Neuronal stem cell (in vitro differentiated cells): ENCODE measurements around the gene BABAM2.

Experiments
- DNase-seq: peaks from one replicate; pipeline ENCODE4 v3.0.0-alpha.2; 2013; ENCODE audit warnings: low spot score
- H2AFZ ChIP-seq: one replicate; pipeline ENCODE4 v1.6.1; 2013; ENCODE audit warnings: mild to moderate bottlenecking, low read length, inconsistent platforms
- H2AK5ac ChIP-seq: 2 replicates; pipeline ENCODE4 v1.6.1; 2013; ENCODE audit warnings: low read depth, mild to moderate bottlenecking, inconsistent platforms, low read length, moderate library complexity, mixed read lengths
- H2BK120ac ChIP-seq: 2 replicates; pipeline ENCODE4 v1.6.1; 2013; ENCODE audit warnings: low read depth, mild to moderate bottlenecking, inconsistent platforms, low read length, moderate library complexity, mixed read lengths
- H2BK12ac ChIP-seq: one replicate; pipeline ENCODE4 v1.6.1; 2013; ENCODE audit warnings: low read length, inconsistent platforms
- H2BK15ac ChIP-seq: 2 replicates; pipeline ENCODE4 v1.6.1; 2013; ENCODE audit warnings: mild to moderate bottlenecking, low read length, inconsistent platforms, mixed read lengths
- H2BK5ac ChIP-seq: one replicate; pipeline ENCODE4 v1.6.1; 2013; ENCODE audit warnings: inconsistent platforms, mild to moderate bottlenecking, low read length, moderate library complexity
- H3K14ac ChIP-seq: one replicate; pipeline ENCODE4 v1.6.1; 2013; ENCODE audit warnings: low read length, inconsistent platforms
- H3K18ac ChIP-seq: 2 replicates; pipeline ENCODE4 v1.6.1; 2013; ENCODE audit warnings: low read length, inconsistent platforms
- H3K23ac ChIP-seq: 2 replicates; pipeline ENCODE4 v1.6.1; 2013; ENCODE audit warnings: low read depth, mild to moderate bottlenecking, mixed read lengths, low read length, inconsistent platforms; ENCODE audit not compliant: poor library complexity
- H3K27ac ChIP-seq: replicated peaks from 3 replicates; pipeline ENCODE4 v1.5.1; 2013; ENCODE audit warnings: low read length, inconsistent platforms
- H3K27me3 ChIP-seq, 3 experiments: 2 replicates each; pipeline ENCODE4 v1.6.1; 2013; ENCODE audit warnings: low read length in 3 of 3, mild to moderate bottlenecking in 2 of 3, inconsistent platforms in 1 of 3, low read depth in 1 of 3, mixed read lengths in 1 of 3, moderate library complexity in 1 of 3; ENCODE audit not compliant: control insufficient read depth in 3 of 3, insufficient read depth in 3 of 3
- H3K36me3 ChIP-seq, 2 donors: replicated peaks in 1 of 2; 2 replicates each; pipeline ENCODE4 v1.6.1; 2013; ENCODE audit warnings: low read length in 2 of 2; ENCODE audit not compliant: control insufficient read depth in 2 of 2, insufficient read depth in 2 of 2
- H3K4ac ChIP-seq: 2 replicates; pipeline ENCODE4 v1.6.1; 2013; ENCODE audit warnings: inconsistent platforms, mild to moderate bottlenecking, low read length, moderate library complexity
- H3K4me1 ChIP-seq, 2 donors: 1 replicate in 1 of 2; 2 replicates in 1 of 2; pipeline ENCODE4 v1.6.1; 2013; ENCODE audit warnings: low read length in 2 of 2, low read depth in 1 of 2; ENCODE audit not compliant: control insufficient read depth in 2 of 2, insufficient read depth in 1 of 2
- H3K4me2 ChIP-seq: one replicate; pipeline ENCODE4 v1.6.1; 2013; ENCODE audit warnings: mild to moderate bottlenecking, low read length, inconsistent platforms; ENCODE audit not compliant: insufficient read depth, poor library complexity, severe bottlenecking
- H3K4me3 ChIP-seq, 2 donors: 2 replicates each; pipeline ENCODE4 v1.5.1; 2013; ENCODE audit warnings: low read length in 2 of 2, mild to moderate bottlenecking in 2 of 2, inconsistent platforms in 1 of 2, moderate library complexity in 1 of 2
- H3K79me1 ChIP-seq: one replicate; pipeline ENCODE4 v1.6.1; 2013; ENCODE audit warnings: low read depth, mild to moderate bottlenecking, inconsistent platforms, low read length, moderate library complexity
- H3K9ac ChIP-seq: one replicate; pipeline ENCODE4 v1.6.1; 2013; ENCODE audit warnings: mild to moderate bottlenecking, low read depth, low read length, inconsistent platforms; ENCODE audit not compliant: poor library complexity
- H3K9me3 ChIP-seq, 2 donors: replicated peaks in 1 of 2; 2 replicates each; pipeline versions ENCODE3 to v1.6.1; 2013; ENCODE audit warnings: low read length in 2 of 2, mild to moderate bottlenecking in 2 of 2, inconsistent platforms in 1 of 2, low read depth in 1 of 2, mixed read lengths in 1 of 2, moderate library complexity in 1 of 2; ENCODE audit not compliant: control insufficient read depth in 2 of 2, insufficient read depth in 1 of 2
- H4K8ac ChIP-seq: one replicate; pipeline ENCODE4 v1.6.1; 2013; ENCODE audit warnings: low read depth, mild to moderate bottlenecking, inconsistent platforms, low read length, moderate library complexity
- H4K91ac ChIP-seq: one replicate; pipeline ENCODE4 v1.6.1; 2013; ENCODE audit warnings: low read length, low read depth, mild to moderate bottlenecking, inconsistent platforms; ENCODE audit not compliant: poor library complexity
- WGBS, 2 donors: extraction: QIAGEN DNeasy Blood & Tissue Kit; methylation state at CpG; one replicate each; pipeline ENCODE4 v1.1.7; 2013; ENCODE audit warnings: missing lambda C conversion rate in 2 of 2, mixed read lengths in 1 of 2; ENCODE audit not compliant: insufficient read length in 2 of 2, insufficient replicate concordance in 1 of 2; ENCODE audit errors: extremely low coverage in 2 of 2; 5-methylcytosine and 5-hydroxymethylcytosine counted together

Gene BABAM2

DNA sequence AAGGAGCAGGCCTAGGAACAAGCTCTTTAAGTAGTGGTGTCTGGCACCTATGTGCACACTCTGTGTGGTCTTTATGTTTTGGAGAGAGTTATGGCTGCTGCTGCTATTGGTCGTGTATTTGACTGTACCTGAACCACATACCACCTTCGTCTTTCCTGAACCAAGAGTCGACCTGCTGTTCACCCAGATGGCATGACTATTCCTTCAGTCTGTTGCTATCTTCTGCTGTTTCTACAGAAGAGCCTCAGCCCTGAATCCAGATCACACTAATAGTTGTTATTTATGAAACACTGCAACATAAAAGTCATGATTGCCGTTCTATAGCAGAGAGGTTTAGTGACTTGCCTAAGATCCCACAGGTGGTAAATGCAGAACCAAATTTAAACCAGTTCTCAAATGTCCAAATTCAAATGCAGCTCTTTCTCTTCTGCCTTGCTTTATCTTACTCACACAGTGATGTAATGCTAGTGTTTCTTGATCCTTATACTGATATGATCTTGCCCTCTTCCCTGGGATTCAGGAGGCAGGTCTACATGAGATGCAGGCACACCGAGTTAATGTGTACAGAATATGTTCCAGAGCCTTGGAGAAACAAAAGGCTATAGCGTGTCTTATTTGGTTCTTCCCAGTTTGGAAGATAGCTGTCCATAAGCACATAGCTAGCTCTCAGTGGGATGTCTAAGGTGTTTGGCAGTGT, 380.1 kb downstream of the BABAM2 start:
- WGBS, 2 donors, result no CpG with 5 or more reads among the region's 6 CpGs
- no peak overlapping the region for H2BK5ac ChIP-seq
- no peak overlapping the region for H3K18ac ChIP-seq
- no peak for DNase-seq
- no peak overlapping the region for H3K9ac ChIP-seq
- no peak overlapping the region for H2BK15ac ChIP-seq
- no peak overlapping the region for H2BK120ac ChIP-seq
- H3K4me3 ChIP-seq, result no peak overlapping the region
- H3K4me1 ChIP-seq, result peaks cover 5 to 11% of the 10 kb centered on the region in 2 donors
- H3K36me3 ChIP-seq, result no peaks in the 10 kb centered on the region
- no peak overlapping the region for H3K4ac ChIP-seq
- H3K14ac ChIP-seq, result no peak overlapping the region
- no peak overlapping the region for H4K91ac ChIP-seq
- H3K9me3 ChIP-seq, result no peaks in the 10 kb centered on the region
- H4K8ac ChIP-seq, result no peak overlapping the region
- no peak overlapping the region for H3K27ac ChIP-seq
- no peaks in the 10 kb centered on the region for H3K79me1 ChIP-seq
- no peak overlapping the region for H3K4me2 ChIP-seq
- H2AK5ac ChIP-seq, result no peak overlapping the region
- no peak overlapping the region for H2AFZ ChIP-seq
- H2BK12ac ChIP-seq, result no peak overlapping the region
- no peaks in the 10 kb centered on the region for H3K27me3 ChIP-seq
- no peak overlapping the region for H3K23ac ChIP-seq

DNA sequence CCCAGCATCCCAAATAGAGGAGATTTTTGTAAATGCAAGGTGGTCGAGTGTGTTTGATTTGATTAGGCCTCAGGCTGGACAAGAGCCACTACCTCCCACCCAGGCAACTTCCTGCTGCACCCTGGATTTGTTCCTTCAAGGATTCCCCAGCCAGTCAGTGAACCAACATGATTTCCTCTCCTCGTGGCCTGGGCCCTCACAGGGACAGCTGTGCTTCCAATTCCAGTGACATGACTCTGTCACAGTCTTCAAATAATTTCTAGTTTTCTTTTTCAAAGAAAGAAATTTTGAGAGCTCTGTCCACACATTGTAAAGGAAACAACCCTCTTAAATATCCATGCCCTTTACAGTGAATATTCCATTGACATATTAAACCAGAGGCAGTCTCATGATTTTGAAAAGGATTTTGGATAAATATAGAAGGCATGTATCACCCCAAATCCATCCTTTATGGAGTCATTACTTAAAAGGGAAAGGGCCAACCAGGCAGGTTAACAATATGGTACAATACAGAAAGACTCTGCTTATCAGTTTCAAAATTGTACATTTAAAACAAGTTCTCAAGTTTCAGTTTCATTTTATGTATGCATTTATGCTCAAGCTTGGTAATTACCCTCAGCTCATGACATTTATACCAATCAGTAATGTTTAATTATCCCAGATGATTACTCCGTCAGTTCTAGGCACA, 380.8 kb downstream of the BABAM2 start:
- no peak overlapping the region for H3K27ac ChIP-seq
- no peaks in the 10 kb centered on the region for H3K79me1 ChIP-seq
- peaks cover 0 to under 1% of the 10 kb centered on the region in 2 donors for H3K36me3 ChIP-seq
- no CpG with 5 or more reads among the region's 3 CpGs for WGBS, 2 donors
- no peak overlapping the region for H3K9ac ChIP-seq
- H3K14ac ChIP-seq, result no peak overlapping the region
- H3K27me3 ChIP-seq, result no peaks in the 10 kb centered on the region
- no peak overlapping the region for H2BK12ac ChIP-seq
- H4K91ac ChIP-seq, result no peak overlapping the region
- no peak overlapping the region for H2BK5ac ChIP-seq
- H2BK120ac ChIP-seq, result no peak overlapping the region
- H3K9me3 ChIP-seq, result no peaks in the 10 kb centered on the region
- no peak overlapping the region for H2AK5ac ChIP-seq
- H3K23ac ChIP-seq, result no peak overlapping the region
- H3K4me3 ChIP-seq, result no peak overlapping the region
- no peak overlapping the region for H3K18ac ChIP-seq
- peaks cover 5 to 12% of the 10 kb centered on the region in 2 donors for H3K4me1 ChIP-seq
- no peak for DNase-seq
- no peak overlapping the region for H4K8ac ChIP-seq
- H3K4ac ChIP-seq, result no peak overlapping the region
- H2AFZ ChIP-seq, result no peak overlapping the region
- no peak overlapping the region for H2BK15ac ChIP-seq
- H3K4me2 ChIP-seq, result no peak overlapping the region

GRCh38 chr2:28271919-28272250, 381.4 kb downstream of the BABAM2 start:
- H3K27ac ChIP-seq, result no peak overlapping the region
- peaks cover 5 to 15% of the 10 kb centered on the region in 2 donors for H3K4me1 ChIP-seq
- H3K9me3 ChIP-seq, result no peaks in the 10 kb centered on the region

DNA sequence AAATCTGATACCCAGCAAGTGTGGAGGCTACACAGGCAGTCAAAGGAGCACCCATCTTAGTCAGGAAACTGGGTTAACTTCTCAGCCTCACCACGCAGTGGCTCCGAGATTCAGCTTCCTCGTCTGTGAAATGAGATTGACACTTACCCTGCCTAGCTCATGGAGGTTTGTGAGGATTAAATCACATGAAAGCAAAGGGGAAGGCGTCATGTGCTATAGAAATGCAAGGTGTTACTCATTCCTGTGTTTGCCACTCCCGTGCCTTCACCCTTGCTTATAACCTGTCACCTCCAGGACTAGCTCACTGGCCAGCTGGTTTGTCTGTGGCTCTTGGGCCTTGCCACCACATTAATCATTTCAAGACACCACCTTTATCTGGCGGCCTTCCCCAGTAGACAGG, 383.2 kb downstream of the BABAM2 start:
- H3K9ac ChIP-seq, result no peak overlapping the region
- H3K27me3 ChIP-seq, result no peaks in the 10 kb centered on the region
- H2BK5ac ChIP-seq, result no peak overlapping the region
- no peak overlapping the region for H4K91ac ChIP-seq
- peaks cover 0 to 1% of the 10 kb centered on the region in 2 donors for H3K36me3 ChIP-seq
- H3K23ac ChIP-seq, result no peak overlapping the region
- H3K4ac ChIP-seq, result no peak overlapping the region
- H4K8ac ChIP-seq, result no peak overlapping the region
- no peak overlapping the region for H2AK5ac ChIP-seq
- no peaks in the 10 kb centered on the region for H3K9me3 ChIP-seq
- H3K14ac ChIP-seq, result no peak overlapping the region
- H3K4me2 ChIP-seq, result no peak overlapping the region
- H3K27ac ChIP-seq, result no peak overlapping the region
- no peak for DNase-seq
- no peak overlapping the region for H2BK120ac ChIP-seq
- H2BK15ac ChIP-seq, result no peak overlapping the region
- whole genome bisulfite sequencing, 2 donors, result no CpG with 5 or more reads among the region's 6 CpGs
- no peaks in the 10 kb centered on the region for H3K79me1 ChIP-seq
- no peak overlapping the region for H2AFZ ChIP-seq
- no peak overlapping the region for H2BK12ac ChIP-seq
- H3K4me3 ChIP-seq, result no peak overlapping the region
- H3K4me1 ChIP-seq, result peaks cover 5 to 18% of the 10 kb centered on the region in 2 donors
- H3K18ac ChIP-seq, result no peak overlapping the region

More at GRCh38 chr2:28271919-28272250, 381.4 kb downstream of the BABAM2 start:
- Histone ChIP-seq H3K79me1 (no peaks in the 10 kb centered on the region), H3K23ac (no peak overlapping the region), H4K8ac (no peak overlapping the region), H2BK15ac (no peak overlapping the region), H4K91ac (no peak overlapping the region), H3K4me3 (no peak overlapping the region), H3K4ac (no peak overlapping the region), H2AFZ (no peak overlapping the region), H2AK5ac (no peak overlapping the region), H3K14ac (no peak overlapping the region), H3K4me2 (no peak overlapping the region), H3K9ac (no peak overlapping the region), H3K36me3 (peaks cover 0 to 1% of the 10 kb centered on the region in 2 donors), H2BK120ac (no peak overlapping the region), H2BK12ac (no peak overlapping the region), H2BK5ac (no peak overlapping the region), H3K27me3 (no peaks in the 10 kb centered on the region), H3K18ac (no peak overlapping the region)
- DNase-seq, result no peak
